CD4-positive, CD25-positive, alpha-beta regulatory T cell (primary cell): ENCODE measurements around the gene ITGA3. TPM values are rescaled to one million over a fixed set of nuclear protein-coding genes. Genes with fewer than 3 reads are reported as not detected.

ENCODE experiments used
- ATAC-seq, 2 donors: fragments of 150-1000 bp; cut with Tn5 transposase; one replicate each; pipeline ENCODE4 v1.10.0; 2021; ENCODE audit warnings: low read depth in 2 of 2, moderate number of reproducible peaks in 2 of 2, moderate library complexity in 1 of 2
- DNase-seq, 3 donors: peaks; one replicate each; pipeline versions ENCODE4 v3.0.0 to v3.0.0-alpha.2; 2012 to 2022; ENCODE audit warnings: mixed read lengths in 1 of 3
- H3K27ac ChIP-seq: one replicate; pipeline ENCODE4 v1.7.0; 2013; ENCODE audit warnings: mild to moderate bottlenecking, low read length; ENCODE audit not compliant: insufficient read depth, poor library complexity, severe bottlenecking
- H3K27me3 ChIP-seq: one replicate; pipeline ENCODE4 v1.7.0; 2013; ENCODE audit warnings: low read length; ENCODE audit not compliant: control insufficient read depth, insufficient read depth
- H3K36me3 ChIP-seq: one replicate; pipeline ENCODE4 v1.7.0; 2013; ENCODE audit warnings: mild to moderate bottlenecking, low read length, moderate library complexity; ENCODE audit not compliant: control insufficient read depth, insufficient read depth
- H3K4me1 ChIP-seq: 2 replicates; pipeline ENCODE4 v1.7.0; 2013; ENCODE audit warnings: mild to moderate bottlenecking, low read length; ENCODE audit not compliant: insufficient read depth, control insufficient read depth, poor library complexity, severe bottlenecking
- H3K4me3 ChIP-seq: one replicate; pipeline ENCODE4 v1.7.0; 2013; ENCODE audit warnings: low read depth, mild to moderate bottlenecking, low read length, moderate library complexity
- H3K9me3 ChIP-seq, 2 experiments: 1 replicate in 1 of 2; 2 replicates in 1 of 2; pipeline ENCODE4 v1.7.0; 2013; ENCODE audit warnings: low read length in 2 of 2, mild to moderate bottlenecking in 1 of 2, moderate library complexity in 1 of 2; ENCODE audit not compliant: control insufficient read depth in 2 of 2
- H3K27ac Mint-ChIP-seq, 3 donors: one replicate each; pipeline ENCODE4 v1.8.0; 2020 to 2022; ENCODE audit warnings: mild to moderate bottlenecking in 3 of 3, mixed read lengths in 3 of 3, moderate library complexity in 2 of 3
- H3K27me3 Mint-ChIP-seq: one replicate; pipeline ENCODE4 v1.8.0; 2022; ENCODE audit warnings: mild to moderate bottlenecking, mixed read lengths
- H3K36me3 Mint-ChIP-seq: one replicate; pipeline ENCODE4 v1.8.0; 2020; ENCODE audit warnings: mixed read lengths
- H3K4me1 Mint-ChIP-seq, 4 donors: one replicate each; pipeline ENCODE4 v1.8.0; 2020 to 2022; ENCODE audit warnings: mixed read lengths in 4 of 4, mild to moderate bottlenecking in 1 of 4
- H3K4me3 Mint-ChIP-seq, 4 donors: one replicate each; pipeline ENCODE4 v1.8.0; 2020 to 2022; ENCODE audit warnings: mild to moderate bottlenecking in 4 of 4, mixed read lengths in 4 of 4, moderate library complexity in 3 of 4
- H3K9me3 Mint-ChIP-seq, 7 donors: one replicate each; pipeline ENCODE4 v1.8.0; 2020 to 2022; ENCODE audit warnings: mixed read lengths in 7 of 7, mild to moderate bottlenecking in 3 of 7, moderate library complexity in 2 of 7
- polyA plus RNA-seq, 4 donors: library from polyadenylated mRNA; unstranded; fragments of 300-500 nt; fragmentation: Illumina TruSeq; gene quantifications; one replicate each; pipeline ENCODE4 v1.2.3, GENCODE V29; 2021
- total RNA-seq: library from RNA; stranded (reverse); gene quantifications from one replicate; pipeline ENCODE4 v1.2.3, GENCODE V29; 2022

Gene ITGA3
- total RNA-seq (14.4 TPM), polyA plus RNA-seq (1 to 10 TPM; 1.7 to 3.9 (median 2.7) TPM)

- peak within 1 kb of the TSS; percentile 67 to 97 (median 87) for H3K27ac Mint-ChIP-seq
Measured at GRCh38 chr17:50055426-50056216, at the start of gene ITGA3. ITGA3 (plus strand) TSS chr17:50056110; CDS start chr17:50056440, 330 bp downstream.

GRCh38 chr17:50009282-50009681 is 46.6 kb upstream of the ITGA3 start:
- Mint-ChIP-seq H3K36me3 (no peaks in the 10 kb centered on the region), H3K27ac (no peak overlapping the region), H3K4me1 (no peaks in the 10 kb centered on the region), H3K4me3 (no peak overlapping the region), H3K27me3 (peaks cover 54% of the 10 kb centered on the region), H3K9me3 (peaks cover 0 to 38% (median 9%) of the 10 kb centered on the region in 7 donors)
- no peak for DNase-seq
- H3K27me3 ChIP-seq = peaks cover 21% of the 10 kb centered on the region
- H3K9me3 ChIP-seq = peaks cover 9 to 27% of the 10 kb centered on the region in 2 experiments
- no peak for ATAC-seq
- no peak overlapping the region for H3K4me3 ChIP-seq
- no peaks in the 10 kb centered on the region for H3K36me3 ChIP-seq
- no peak overlapping the region for H3K27ac ChIP-seq
- H3K4me1 ChIP-seq = no peaks in the 10 kb centered on the region

More at GRCh38 chr17:50055426-50056216, at the start of gene ITGA3:
- DNase-seq (peak; percentile 41 to 63 (median 62)), ATAC-seq (peak; percentile 40 to 59)
- Histone ChIP-seq H3K27ac (peak within 1 kb of the TSS; percentile 47), H3K27me3 (no peaks in the 10 kb centered on the region), H3K4me3 (peak within 1 kb of the TSS; percentile 92), H3K36me3 (no peaks in the 10 kb centered on the region), H3K9me3 (no peaks in the 10 kb centered on the region), H3K4me1 (peaks cover 20% of the 10 kb centered on the region)
- Mint-ChIP-seq H3K36me3 (no peaks in the 10 kb centered on the region), H3K9me3 (peaks cover 0 to 2% (median 0%) of the 10 kb centered on the region in 7 donors), H3K27me3 (no peaks in the 10 kb centered on the region), H3K4me1 (peaks cover 5 to 31% (median 24%) of the 10 kb centered on the region in 4 donors), H3K4me3 (peak within 1 kb of the TSS; percentile 90 to 92 (median 90))

GRCh38 chr17:50013079-50013478 is 42.8 kb upstream of the ITGA3 start:
- Mint-ChIP-seq H3K27me3 (peaks cover 47% of the 10 kb centered on the region), H3K27ac (no peak overlapping the region), H3K4me3 (no peak overlapping the region), H3K9me3 (peaks cover 5 to 48% (median 12%) of the 10 kb centered on the region in 7 donors), H3K4me1 (no peaks in the 10 kb centered on the region), H3K36me3 (no peaks in the 10 kb centered on the region)
- Histone ChIP-seq H3K9me3 (peaks cover 15 to 32% of the 10 kb centered on the region in 2 experiments), H3K27ac (no peak overlapping the region), H3K36me3 (no peaks in the 10 kb centered on the region), H3K27me3 (peaks cover 26% of the 10 kb centered on the region), H3K4me3 (no peak overlapping the region), H3K4me1 (no peaks in the 10 kb centered on the region)
- DNase-seq = no peak
- ATAC-seq = no peak

- Histone ChIP-seq H3K9me3 (peaks cover 15 to 28% of the 10 kb centered on the region in 2 experiments), H3K27ac (no peak overlapping the region), H3K36me3 (no peaks in the 10 kb centered on the region), H3K4me3 (no peak overlapping the region), H3K27me3 (peaks cover 25% of the 10 kb centered on the region), H3K4me1 (no peaks in the 10 kb centered on the region)
- Mint-ChIP-seq H3K36me3 (no peaks in the 10 kb centered on the region), H3K4me1 (no peaks in the 10 kb centered on the region), H3K4me3 (no peak overlapping the region), H3K27me3 (peaks cover 43% of the 10 kb centered on the region), H3K27ac (no peak overlapping the region), H3K9me3 (peaks cover 3 to 40% (median 12%) of the 10 kb centered on the region in 7 donors)
- ATAC-seq = no peak
- no peak for DNase-seq
Measured at GRCh38 chr17:50014471-50015088, 41.3 kb upstream of the ITGA3 start.

- Mint-ChIP-seq H3K36me3 (no peaks in the 10 kb centered on the region), H3K27me3 (peaks cover 40% of the 10 kb centered on the region), H3K9me3 (peaks cover 3 to 36% (median 10%) of the 10 kb centered on the region in 7 donors), H3K27ac (no peak overlapping the region), H3K4me1 (no peaks in the 10 kb centered on the region), H3K4me3 (no peak overlapping the region)
- Histone ChIP-seq H3K4me3 (no peak overlapping the region), H3K36me3 (no peaks in the 10 kb centered on the region), H3K9me3 (peaks cover 15 to 26% of the 10 kb centered on the region in 2 experiments), H3K4me1 (no peaks in the 10 kb centered on the region), H3K27me3 (peaks cover 25% of the 10 kb centered on the region), H3K27ac (no peak overlapping the region)
- DNase-seq (no peak), ATAC-seq (no peak)
Measured at GRCh38 chr17:50015146-50015545, 40.8 kb upstream of the ITGA3 start.

- Histone ChIP-seq H3K9me3 (peaks cover 8 to 10% of the 10 kb centered on the region in 2 experiments), H3K4me1 (no peaks in the 10 kb centered on the region), H3K36me3 (no peaks in the 10 kb centered on the region), H3K27me3 (peaks cover 8% of the 10 kb centered on the region), H3K4me3 (no peak overlapping the region), H3K27ac (no peak overlapping the region)
- ATAC-seq (no peak), DNase-seq (no peak)
- Mint-ChIP-seq H3K4me3 (no peak overlapping the region), H3K9me3 (peaks cover 3 to 11% (median 5%) of the 10 kb centered on the region in 7 donors), H3K36me3 (no peaks in the 10 kb centered on the region), H3K27me3 (peaks cover 19% of the 10 kb centered on the region), H3K27ac (no peak overlapping the region), H3K4me1 (no peaks in the 10 kb centered on the region)
Measured at GRCh38 chr17:50018909-50019308, 37.0 kb upstream of the ITGA3 start.

- peaks cover 3% of the 10 kb centered on the region for H3K27me3 ChIP-seq
- Mint-ChIP-seq H3K9me3 (no peaks in the 10 kb centered on the region), H3K27ac (no peak overlapping the region), H3K4me3 (no peak overlapping the region), H3K4me1 (no peaks in the 10 kb centered on the region), H3K36me3 (no peaks in the 10 kb centered on the region), H3K27me3 (peaks cover 15% of the 10 kb centered on the region)
- no peaks in the 10 kb centered on the region for H3K36me3 ChIP-seq
- ATAC-seq (no peak), DNase-seq (no peak)
- no peaks in the 10 kb centered on the region for H3K4me1 ChIP-seq
- H3K9me3 ChIP-seq = peaks cover 0 to 2% of the 10 kb centered on the region in 2 experiments
- H3K4me3 ChIP-seq = no peak overlapping the region
- H3K27ac ChIP-seq = no peak overlapping the region
Measured at GRCh38 chr17:50020841-50021599, 34.9 kb upstream of the ITGA3 start.
